CD4-positive, alpha-beta T cell treated with Interleukin-1 beta for 1 hour (primary cell): Measurements from ENCODE around the gene MAD1L1.

Experiments used
- DNase-seq, 2 donors: peaks; one replicate each; pipeline ENCODE4 v3.0.0-alpha.2; 2020 to 2022

MAD1L1 gene

DNA sequence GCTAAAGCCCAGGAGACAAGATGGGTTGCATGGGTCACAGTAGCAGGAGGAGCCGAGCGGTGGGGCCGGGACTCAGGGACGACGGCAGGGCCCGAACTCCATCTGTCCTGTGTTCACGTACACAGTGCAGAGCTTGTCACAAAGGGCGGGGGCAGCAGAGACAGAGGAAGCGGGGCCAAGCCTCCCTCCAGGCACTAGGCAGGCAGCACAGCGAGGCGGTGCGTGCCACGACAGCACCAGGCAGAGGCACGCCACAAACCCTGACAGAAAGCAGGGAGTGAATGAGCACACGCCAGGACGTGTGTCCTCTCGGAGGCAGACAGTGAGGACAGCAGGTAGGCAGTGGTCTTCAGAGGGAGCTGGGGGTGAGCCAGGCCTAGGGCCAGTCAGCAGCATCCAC, 177.8 kb downstream of the MAD1L1 start:
- no peak for DNase-seq

DNA sequence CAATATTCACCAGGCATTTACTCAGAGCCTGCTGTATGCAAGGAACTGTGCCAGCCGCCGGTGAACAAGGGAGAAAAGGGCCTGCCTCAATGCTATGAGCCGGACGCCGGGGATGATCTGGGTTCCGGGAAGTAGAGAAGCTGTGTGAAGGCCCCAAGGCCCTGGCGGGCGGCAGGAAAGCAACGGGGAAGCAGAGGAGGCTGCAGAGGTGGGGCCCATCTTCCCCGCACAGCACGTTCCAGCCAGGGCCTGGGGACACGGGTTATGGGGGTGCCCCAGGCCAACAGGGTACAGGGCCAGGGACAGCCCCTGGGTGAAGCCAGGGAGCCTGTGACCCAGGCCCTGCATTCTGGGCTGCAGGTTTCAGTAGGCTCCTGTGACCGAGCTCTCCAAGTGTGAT, 179.3 kb downstream of the MAD1L1 start:
- DNase-seq = no peak

DNA sequence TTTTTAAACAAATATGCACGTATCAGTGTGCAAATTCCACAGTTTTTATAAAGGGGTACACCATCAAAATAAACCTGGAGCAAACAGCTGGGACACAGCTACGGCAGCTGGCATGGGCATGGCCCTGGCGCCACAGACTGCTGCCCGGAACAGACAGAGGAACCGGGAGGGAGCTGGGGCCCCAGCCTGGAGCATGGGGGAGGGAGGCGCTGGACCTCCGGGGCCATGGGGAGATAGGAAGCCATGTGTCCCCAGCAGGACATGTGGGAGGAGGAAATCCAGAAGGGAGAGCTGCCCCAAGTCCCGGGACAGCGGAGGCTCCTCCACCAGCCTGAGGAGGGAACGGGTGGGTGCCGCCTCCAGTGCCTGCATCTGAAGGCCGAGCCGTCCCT, 180.1 kb downstream of the MAD1L1 start:
- no peak for DNase-seq

GRCh38 chr7:2051707-2052656, 180.8 kb downstream of the MAD1L1 start:
- DNase-seq = no peak

GRCh38 chr7:2050511-2050866, 182.3 kb downstream of the MAD1L1 start:
- no peak for DNase-seq

DNA sequence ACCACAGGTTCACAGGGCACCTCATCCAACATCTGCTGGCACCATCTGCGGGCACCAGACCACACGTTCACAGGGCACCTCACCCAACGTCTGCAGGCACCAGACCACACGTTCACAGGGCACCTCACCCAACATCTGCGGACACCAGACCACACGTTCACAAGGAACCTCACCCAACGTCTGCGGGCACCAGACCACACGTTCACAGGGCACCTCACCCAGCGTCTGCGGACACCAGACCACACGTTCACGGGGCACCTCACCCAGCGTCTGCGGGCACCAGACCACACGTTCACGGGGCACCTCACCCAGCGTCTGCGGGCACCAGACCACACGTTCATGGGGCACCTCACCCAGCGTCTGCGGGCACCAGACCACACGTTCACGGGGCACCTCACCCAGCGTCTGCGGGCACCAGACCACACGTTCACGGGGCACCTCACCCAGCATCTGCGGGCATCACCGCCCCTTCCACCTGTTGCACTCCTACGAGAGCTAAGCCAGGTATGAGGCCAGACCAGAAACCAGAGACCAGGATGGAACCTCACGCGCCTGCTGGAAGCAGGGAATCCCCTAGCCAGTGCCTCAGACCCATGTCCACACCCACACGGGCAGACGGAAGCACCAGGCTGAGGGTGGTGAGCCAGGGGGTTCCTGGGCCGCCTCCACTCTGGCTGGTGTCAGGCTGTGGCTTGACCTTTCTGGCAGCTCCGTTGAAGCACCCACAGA, 182.8 kb downstream of the MAD1L1 start:
- peak; percentile 32 to 42 for DNase-seq

DNA sequence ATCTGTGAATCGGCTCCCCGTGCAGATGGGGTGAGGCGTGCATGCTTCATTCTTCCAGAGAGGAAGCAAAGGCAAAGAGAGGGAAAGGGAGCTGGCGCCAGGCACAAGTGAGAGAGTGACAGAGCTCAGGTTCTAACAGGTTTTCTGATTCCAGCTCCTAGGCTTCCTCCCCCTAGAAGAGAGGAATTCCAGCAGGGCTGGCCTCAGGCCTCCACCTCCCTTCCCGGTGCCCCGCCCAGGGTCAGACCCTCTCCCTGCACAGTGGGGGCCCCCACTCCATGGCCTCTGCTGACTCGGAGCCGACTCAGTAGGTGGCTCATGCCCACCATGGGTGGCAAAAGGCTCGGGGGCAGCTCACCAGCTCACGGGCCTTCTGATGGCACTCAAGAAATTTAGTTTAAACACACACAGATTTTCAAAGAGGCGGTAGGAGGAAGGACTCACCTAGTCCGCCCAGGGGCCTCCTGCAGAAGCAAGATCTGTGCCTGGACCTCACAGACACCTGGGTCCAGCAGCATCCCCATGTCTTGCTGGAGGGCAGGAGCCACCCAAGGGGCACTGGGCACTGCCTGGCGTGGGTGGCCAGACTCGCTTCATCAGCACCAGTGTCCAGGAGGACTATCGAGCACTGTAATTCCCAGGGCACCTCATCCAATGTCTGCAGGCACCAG, 183.5 kb downstream of the MAD1L1 start:
- no peak for DNase-seq

- DNase-seq = no peak
Measured at GRCh38 chr7:2048531-2048930, 184.2 kb downstream of the MAD1L1 start.

DNA sequence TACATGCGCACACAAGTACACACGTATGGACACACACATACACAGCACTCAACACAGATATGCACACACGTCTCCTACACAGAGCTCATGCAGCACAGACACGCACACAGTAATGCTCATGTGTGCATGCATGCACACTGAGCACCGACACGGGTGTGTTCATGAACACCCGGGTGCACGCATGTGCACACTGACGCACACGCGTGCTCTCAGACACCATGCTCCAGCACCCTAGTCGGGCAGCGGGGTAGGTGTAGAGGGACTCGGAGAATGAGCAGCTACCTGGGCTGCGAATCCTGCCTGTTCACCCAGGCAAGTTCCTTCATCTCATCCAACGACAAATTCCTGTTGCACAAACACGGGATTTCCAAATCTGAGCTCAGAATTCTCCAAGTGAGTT, 184.7 kb downstream of the MAD1L1 start:
- DNase-seq = no peak

GRCh38 chr7:2046581-2047565, 185.9 kb downstream of the MAD1L1 start:
- no peak for DNase-seq

GRCh38 chr7:2045559-2046405, 187.0 kb downstream of the MAD1L1 start:
- no peak for DNase-seq

GRCh38 chr7:2044883-2045471, 187.8 kb downstream of the MAD1L1 start:
- no peak for DNase-seq

DNA sequence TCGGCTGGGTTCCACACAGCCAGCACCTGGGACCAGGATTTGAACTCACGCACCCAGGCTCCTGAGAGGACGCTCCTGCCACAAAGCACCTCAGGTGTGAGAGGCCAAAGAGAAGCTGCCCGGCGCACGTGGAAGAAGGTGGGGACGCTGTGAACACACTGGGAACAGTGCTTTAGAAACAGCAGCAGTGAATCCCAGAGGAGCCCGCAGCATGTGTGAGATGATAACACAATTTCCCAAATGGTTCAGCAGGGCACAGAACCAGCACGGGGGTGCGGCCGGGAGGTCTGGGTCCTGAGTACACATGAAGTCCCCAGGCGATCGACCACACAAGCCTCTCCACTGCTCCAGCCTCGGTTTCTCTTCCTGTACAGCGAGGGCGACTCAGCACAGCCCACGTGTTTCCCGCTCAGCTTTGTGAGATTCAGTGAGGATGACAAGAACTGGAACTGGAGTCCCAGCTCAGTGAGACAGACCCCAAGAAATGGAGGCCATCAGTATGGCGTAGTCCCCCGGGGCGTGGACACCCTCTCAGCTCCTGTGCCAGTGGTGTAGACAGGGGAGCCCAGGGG, 188.3 kb downstream of the MAD1L1 start:
- DNase-seq = no peak

DNA sequence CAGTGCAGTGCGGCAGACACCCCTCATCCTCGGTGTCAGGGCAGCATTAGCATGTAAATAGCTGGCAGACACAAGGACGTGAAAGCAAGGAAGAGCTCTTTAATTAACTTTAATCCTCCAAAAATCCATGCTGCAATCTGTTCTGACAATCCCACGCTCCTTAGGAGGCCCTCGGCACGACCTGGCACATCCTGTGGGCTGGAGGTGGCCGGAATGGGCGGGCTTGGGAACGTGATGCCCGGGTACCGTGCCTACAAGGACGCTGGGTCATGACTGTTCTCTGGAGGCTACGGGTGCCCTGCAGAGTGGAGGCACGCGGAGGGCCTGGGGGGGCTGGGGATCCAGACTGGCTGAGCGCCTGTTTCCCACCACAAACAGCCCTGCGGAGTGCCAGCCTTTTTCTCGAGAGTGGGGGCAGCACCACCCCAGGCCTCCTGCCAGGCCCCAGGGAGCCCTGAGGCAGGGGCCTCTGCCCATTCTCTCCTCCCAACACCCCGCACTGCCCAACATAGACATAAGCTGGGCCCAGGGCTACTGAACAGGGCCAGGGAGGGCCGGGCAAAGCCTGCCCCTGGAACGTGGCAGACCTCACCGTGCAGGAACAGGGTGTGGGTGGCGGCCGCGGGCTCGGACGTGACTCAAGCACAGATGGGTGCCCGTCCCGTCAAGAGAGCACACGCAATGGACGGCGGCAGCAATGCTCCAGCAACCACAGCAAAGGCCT, 189.3 kb downstream of the MAD1L1 start:
- DNase-seq = no peak

- no peak for DNase-seq
Measured at GRCh38 chr7:2042650-2043049, 190.1 kb downstream of the MAD1L1 start.

GRCh38 chr7:2041496-2042367, 191.0 kb downstream of the MAD1L1 start:
- no peak for DNase-seq

DNA sequence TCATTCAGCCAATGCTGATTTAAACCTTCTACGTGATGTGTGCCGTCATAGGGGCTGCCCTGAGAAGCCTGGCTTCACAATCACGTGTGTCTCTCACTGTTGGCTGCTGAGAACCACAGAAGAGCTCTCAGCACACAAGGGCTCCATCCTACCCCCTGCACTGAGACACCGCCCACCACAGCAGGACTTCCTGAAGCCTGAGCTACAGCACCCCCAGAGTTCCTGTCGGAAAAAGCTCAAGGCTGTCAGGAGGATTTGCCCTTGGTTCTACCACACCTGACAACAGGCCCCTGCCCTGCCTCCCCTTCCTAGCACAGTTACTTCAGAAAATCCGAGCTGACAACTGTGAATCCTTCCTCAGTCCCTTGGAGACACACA, 191.9 kb downstream of the MAD1L1 start:
- peak in 1 of 2 donors; percentile 21 for DNase-seq

- DNase-seq = no peak
Measured at GRCh38 chr7:2040201-2040892, 192.4 kb downstream of the MAD1L1 start.
